Mucosa of descending colon (tissue), 3 donors: Measurements from ENCODE around the gene NME3. TPM values are rescaled to one million over a fixed set of nuclear protein-coding genes. Genes with fewer than 3 reads are reported as not detected.

Source experiments
- ATAC-seq: fragments of 200-7000 bp; cut with Tn5 transposase; one replicate; pipeline ENCODE4 v1.9.1; 2020; ENCODE audit warnings: mild to moderate bottlenecking, moderate library complexity
- DNase-seq, 3 donors: peaks; one replicate each; pipeline ENCODE4 v3.0.0-alpha.2; 2020
- H3K36me3 ChIP-seq: fragments of 200-600 bp; one replicate; pipeline ENCODE4 v1.8.0; 2021; ENCODE audit warnings: low read depth, mild to moderate bottlenecking
- H3K4me1 ChIP-seq: fragments of 200-600 bp; one replicate; pipeline ENCODE4 v1.8.0; 2021; ENCODE audit warnings: low read depth, mild to moderate bottlenecking
- H3K4me3 ChIP-seq: fragments of 200-600 bp; one replicate; pipeline ENCODE4 v1.8.0; 2021; ENCODE audit warnings: mild to moderate bottlenecking
- H3K9me3 ChIP-seq: fragments of 200-600 bp; one replicate; pipeline ENCODE4 v1.8.0; 2021; ENCODE audit warnings: mild to moderate bottlenecking
- intact Hi-C, 2 donors: fragments of 100-400 bp; cut with DNase I in 1 of 2; cut with micrococcal nuclease in 1 of 2; formaldehyde crosslinking; loops; one replicate each; pipeline versions ENCODE4 v1.11.0 to v1.11.1; 2022; cut with DNase I, micrococcal nuclease
- long read RNA-seq, 2 donors: library from polyadenylated mRNA; unstranded; transcript quantifications; one replicate each; pipeline ENCODE4 v2.0.0, GENCODE V29; 2019 to 2021
- total RNA-seq, 3 donors: library from RNA; stranded (reverse); fragmentation: NEBNext Ultra II Directional in 2 of 3; extraction: Animal tissue kit (Norgen Biotek cat#: 25700) in 2 of 3; gene quantifications; one replicate each; pipeline versions ENCODE4 v1.2.1 to v1.2.4, GENCODE V29; 2021 to 2023
- TF ChIP-seq, protein P1 (sequence below): fragments of 200-600 bp; IDR thresholded peaks from one replicate; pipeline ENCODE4 v1.8.0; 2022; ENCODE audit warnings: antibody characterized with exemption, mild to moderate bottlenecking
- donor health status: DM: no; HTN: no; CAD: no; lungs with moderate emphysema.
- donor health status: DM: no; HTN: no; CAD: no.
- donor health status: DM: no; HTN: yes; CAD: no.

NME3 gene
- 10 to 100 TPM; 49.1 to 66.0 (median 56.0) TPM for total RNA-seq
- long read RNA-seq, donor 1, transcript NME3-201 (5 exons, 1,069 nt), result major isoform, 31 of 67 reads
- long read RNA-seq, donor 1, transcript NME3-204 (4 exons, 920 nt), result minor isoform, 8 of 67 reads
- long read RNA-seq, donor 1, transcript NME3-202 (3 exons, 1,014 nt), result minor isoform, 9 of 67 reads
- long read RNA-seq, donor 1, partial matches to known transcripts, result 2 of 67 reads
- long read RNA-seq, donor 1, other reads (novel, unspliced or antisense), result 9 of 67 reads
- long read RNA-seq, donor 2, transcript NME3-201 (5 exons, 1,069 nt), result major isoform, 18 of 24 reads
- long read RNA-seq, donor 2, partial matches to known transcripts, result 1 of 24 reads
- long read RNA-seq, donor 2, other reads (novel, unspliced or antisense), result 1 of 24 reads

GRCh38 chr16:1771188-1771863, at the start of gene NME3:
NME3 (minus strand) TSS chr16:1771543; CDS start chr16:1771534, 9 bp downstream.
- ATAC-seq, result peak; percentile 61
- Histone ChIP-seq H3K9me3 (no peaks in the 10 kb centered on the region), H3K4me1 (peaks cover 31% of the 10 kb centered on the region), H3K4me3 (peak within 1 kb of the TSS; percentile 89), H3K36me3 (no peaks in the 10 kb centered on the region)
- DNase-seq, result peak; percentile 89 to 91 (median 91)
- TF ChIP-seq, protein P1, sequence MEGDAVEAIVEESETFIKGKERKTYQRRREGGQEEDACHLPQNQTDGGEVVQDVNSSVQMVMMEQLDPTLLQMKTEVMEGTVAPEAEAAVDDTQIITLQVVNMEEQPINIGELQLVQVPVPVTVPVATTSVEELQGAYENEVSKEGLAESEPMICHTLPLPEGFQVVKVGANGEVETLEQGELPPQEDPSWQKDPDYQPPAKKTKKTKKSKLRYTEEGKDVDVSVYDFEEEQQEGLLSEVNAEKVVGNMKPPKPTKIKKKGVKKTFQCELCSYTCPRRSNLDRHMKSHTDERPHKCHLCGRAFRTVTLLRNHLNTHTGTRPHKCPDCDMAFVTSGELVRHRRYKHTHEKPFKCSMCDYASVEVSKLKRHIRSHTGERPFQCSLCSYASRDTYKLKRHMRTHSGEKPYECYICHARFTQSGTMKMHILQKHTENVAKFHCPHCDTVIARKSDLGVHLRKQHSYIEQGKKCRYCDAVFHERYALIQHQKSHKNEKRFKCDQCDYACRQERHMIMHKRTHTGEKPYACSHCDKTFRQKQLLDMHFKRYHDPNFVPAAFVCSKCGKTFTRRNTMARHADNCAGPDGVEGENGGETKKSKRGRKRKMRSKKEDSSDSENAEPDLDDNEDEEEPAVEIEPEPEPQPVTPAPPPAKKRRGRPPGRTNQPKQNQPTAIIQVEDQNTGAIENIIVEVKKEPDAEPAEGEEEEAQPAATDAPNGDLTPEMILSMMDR, result no peak
- intact Hi-C loops, result no loop called here

- no peak for DNase-seq
- intact Hi-C loops, result no loop called here
- TF ChIP-seq, protein P1, result no peak
- no peaks in the 10 kb centered on the region for H3K9me3 ChIP-seq
- H3K36me3 ChIP-seq, result peaks cover 10% of the 10 kb centered on the region
- peaks cover 7% of the 10 kb centered on the region for H3K4me1 ChIP-seq
- H3K4me3 ChIP-seq, result no peak overlapping the region
- no peak for ATAC-seq
These were observed 49.6 kb upstream of the NME3 start for GRCh38 chr16:1820946-1821290.

GRCh38 chr16:1820096-1820945, 49.0 kb upstream of the NME3 start:
- TF ChIP-seq, protein P1, result no peak

DNA sequence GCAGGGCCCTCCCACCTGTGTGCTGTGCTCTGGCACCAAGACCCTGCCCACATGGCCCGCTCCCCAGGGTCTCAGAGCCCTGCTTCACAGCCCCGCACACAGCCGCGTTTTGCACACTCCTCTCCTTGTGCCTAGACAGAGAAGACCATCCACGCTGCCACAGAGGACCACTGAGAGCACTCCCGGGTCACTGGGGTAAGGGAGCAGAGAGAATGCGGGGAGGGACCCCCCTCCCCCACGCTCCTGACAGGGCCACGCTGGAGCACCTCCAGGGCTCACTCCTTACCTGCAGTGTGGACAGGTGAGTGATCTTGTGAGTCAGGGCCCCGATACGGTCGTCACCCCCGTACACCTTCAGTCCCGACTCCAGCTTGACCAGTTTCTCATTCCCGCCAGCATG, 48.3 kb upstream of the NME3 start:
- intact Hi-C loops, result no loop called here
- no peaks in the 10 kb centered on the region for H3K4me1 ChIP-seq
- H3K4me3 ChIP-seq, result no peak overlapping the region
- DNase-seq, result no peak
- peaks cover 10% of the 10 kb centered on the region for H3K36me3 ChIP-seq
- TF ChIP-seq, protein P1, result no peak
- H3K9me3 ChIP-seq, result no peaks in the 10 kb centered on the region
- no peak for ATAC-seq

More at GRCh38 chr16:1820096-1820945, 49.0 kb upstream of the NME3 start:
- no peaks in the 10 kb centered on the region for H3K9me3 ChIP-seq
- H3K36me3 ChIP-seq, result peaks cover 10% of the 10 kb centered on the region
- intact Hi-C loops, result no loop called here
- DNase-seq (no peak), ATAC-seq (no peak)
- peaks cover 3% of the 10 kb centered on the region for H3K4me1 ChIP-seq
- H3K4me3 ChIP-seq, result no peak overlapping the region

- H3K4me3 ChIP-seq, result no peak overlapping the region
- no peak for ATAC-seq
- H3K9me3 ChIP-seq, result no peaks in the 10 kb centered on the region
- no peak for DNase-seq
- intact Hi-C loops, result no loop called here
- H3K36me3 ChIP-seq, result peaks cover 10% of the 10 kb centered on the region
- TF ChIP-seq, protein P1, result no peak
- H3K4me1 ChIP-seq, result no peaks in the 10 kb centered on the region
These were observed 47.7 kb upstream of the NME3 start for GRCh38 chr16:1818873-1819525.
